Measurements from ENCODE around the gene PTHLH.

GRCh38 chr12:27927347-27927746 is 45.2 kb downstream of the PTHLH start:
- no peak for TF ChIP-seq SIN3A (IDR thresholded peaks at IDR 0.05; ENCODE audit: borderline replicate concordance, insufficient read depth, low read length)
- no peak for TF ChIP-seq TAF1 (IDR thresholded peaks at IDR 0.05; ENCODE audit: borderline replicate concordance, insufficient read depth, low read length)
- TF ChIP-seq, protein P1, sequence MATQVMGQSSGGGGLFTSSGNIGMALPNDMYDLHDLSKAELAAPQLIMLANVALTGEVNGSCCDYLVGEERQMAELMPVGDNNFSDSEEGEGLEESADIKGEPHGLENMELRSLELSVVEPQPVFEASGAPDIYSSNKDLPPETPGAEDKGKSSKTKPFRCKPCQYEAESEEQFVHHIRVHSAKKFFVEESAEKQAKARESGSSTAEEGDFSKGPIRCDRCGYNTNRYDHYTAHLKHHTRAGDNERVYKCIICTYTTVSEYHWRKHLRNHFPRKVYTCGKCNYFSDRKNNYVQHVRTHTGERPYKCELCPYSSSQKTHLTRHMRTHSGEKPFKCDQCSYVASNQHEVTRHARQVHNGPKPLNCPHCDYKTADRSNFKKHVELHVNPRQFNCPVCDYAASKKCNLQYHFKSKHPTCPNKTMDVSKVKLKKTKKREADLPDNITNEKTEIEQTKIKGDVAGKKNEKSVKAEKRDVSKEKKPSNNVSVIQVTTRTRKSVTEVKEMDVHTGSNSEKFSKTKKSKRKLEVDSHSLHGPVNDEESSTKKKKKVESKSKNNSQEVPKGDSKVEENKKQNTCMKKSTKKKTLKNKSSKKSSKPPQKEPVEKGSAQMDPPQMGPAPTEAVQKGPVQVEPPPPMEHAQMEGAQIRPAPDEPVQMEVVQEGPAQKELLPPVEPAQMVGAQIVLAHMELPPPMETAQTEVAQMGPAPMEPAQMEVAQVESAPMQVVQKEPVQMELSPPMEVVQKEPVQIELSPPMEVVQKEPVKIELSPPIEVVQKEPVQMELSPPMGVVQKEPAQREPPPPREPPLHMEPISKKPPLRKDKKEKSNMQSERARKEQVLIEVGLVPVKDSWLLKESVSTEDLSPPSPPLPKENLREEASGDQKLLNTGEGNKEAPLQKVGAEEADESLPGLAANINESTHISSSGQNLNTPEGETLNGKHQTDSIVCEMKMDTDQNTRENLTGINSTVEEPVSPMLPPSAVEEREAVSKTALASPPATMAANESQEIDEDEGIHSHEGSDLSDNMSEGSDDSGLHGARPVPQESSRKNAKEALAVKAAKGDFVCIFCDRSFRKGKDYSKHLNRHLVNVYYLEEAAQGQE (IDR thresholded peaks at IDR 0.05; ENCODE audit: insufficient read depth in 1 of 2, low read depth in 2 of 2, low read length in 2 of 2): no peak
